ENCODE data around the gene ATP5PB.
A peak's percentile ranks its signal among the peaks of the same experiment; 100 is the strongest.

ATP5PB gene

DNA sequence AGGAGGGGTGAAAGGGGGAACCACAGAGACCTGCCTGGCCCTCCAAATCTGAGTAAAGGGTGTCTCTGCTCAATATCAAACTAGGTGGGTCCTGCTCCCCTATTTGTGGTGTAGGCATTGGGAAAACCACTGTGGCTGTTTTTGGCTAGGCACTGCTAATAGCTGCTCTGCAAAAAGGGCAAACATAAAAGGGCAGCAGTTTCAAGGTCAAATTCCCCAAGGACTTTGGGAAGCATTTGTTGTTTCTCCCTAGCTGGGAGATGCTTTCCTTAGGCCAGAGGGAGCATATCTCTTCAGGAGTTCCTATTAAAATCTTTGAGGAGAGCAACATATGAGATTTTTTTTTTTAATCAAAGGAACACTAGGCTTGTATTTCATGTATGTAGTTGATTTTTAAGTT is 26.9 kb downstream of the ATP5PB start:
- DNase-seq (ENCODE audit: low spot score) = no peak

DNA sequence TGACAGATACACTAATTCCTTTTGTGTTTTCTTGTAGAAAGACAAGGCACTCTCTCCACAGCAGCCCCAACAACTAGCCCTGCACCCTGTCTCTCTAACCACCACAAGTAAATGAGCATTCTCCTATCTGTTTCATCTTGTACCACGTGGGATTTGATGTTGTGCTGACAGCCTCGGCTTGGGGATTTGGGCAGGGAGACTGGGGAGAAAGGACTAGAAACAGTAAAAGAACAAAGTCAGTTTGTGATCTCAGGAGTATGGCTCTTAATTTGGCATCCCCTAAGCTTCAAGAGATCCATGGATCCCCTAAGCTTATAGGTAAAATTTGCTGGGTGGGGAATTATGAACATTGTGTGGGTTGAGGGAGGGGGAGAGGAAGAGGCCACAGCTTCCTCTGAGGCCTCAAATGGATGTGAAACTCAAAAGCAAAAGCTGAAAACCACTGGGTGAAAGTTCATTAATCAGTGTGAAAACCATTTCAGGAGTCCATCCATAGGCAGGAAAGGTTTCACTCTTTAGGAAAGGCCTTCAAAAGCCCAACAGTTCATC is 27.6 kb downstream of the ATP5PB start:
- DNase-seq (ENCODE audit: low spot score) = peak; percentile 49

DNA sequence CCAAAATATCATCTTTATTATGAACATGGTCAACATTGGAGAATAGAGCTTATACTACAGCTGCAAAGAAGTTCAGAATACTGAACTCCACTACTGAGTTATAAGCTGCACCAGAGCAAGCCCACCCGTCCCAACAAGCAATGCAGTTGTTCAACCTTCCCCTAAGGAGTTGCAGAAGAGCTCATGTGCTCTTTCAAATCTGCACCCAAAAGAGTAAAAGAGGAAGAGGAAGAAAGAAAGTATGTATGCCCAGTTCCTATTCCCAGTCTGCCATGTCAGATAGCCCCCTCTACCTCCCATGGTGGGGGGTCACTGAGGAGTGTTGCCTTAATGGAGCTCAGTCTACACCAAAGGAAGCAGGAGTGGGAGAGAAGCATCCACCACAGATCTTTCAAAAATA is 31.4 kb downstream of the ATP5PB start:
- no peak for DNase-seq (ENCODE audit: low spot score)

- DNase-seq (ENCODE audit: low spot score) = peak; percentile 60
Measured at GRCh38 chr1:111481387-111482221, 32.3 kb downstream of the ATP5PB start.

DNA sequence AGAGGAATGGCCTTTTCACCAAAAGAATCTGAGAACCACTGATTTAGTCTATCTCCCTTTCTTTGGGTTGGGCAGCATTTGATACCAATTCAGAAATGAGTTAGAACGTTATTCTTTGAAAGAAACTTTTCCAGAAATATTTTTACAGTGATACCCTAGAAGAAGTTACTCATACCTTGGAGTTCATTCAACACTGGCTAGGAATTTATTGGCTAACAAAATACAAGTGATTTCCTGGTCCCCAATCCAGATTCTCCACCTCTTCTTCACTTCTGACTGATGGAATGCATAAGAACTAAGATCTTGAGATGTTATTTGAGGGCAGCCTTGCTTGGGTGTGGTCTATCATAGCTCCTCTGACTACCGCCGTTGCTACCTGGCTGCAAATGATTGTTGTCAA is 33.9 kb downstream of the ATP5PB start:
- DNase-seq (ENCODE audit: low spot score) = no peak

- no peak for DNase-seq (ENCODE audit: low spot score)
Measured at GRCh38 chr1:111483876-111484275, 34.6 kb downstream of the ATP5PB start.

- DNase-seq (ENCODE audit: low spot score) = no peak
Measured at GRCh38 chr1:111484391-111485026, 35.2 kb downstream of the ATP5PB start.

- DNase-seq (ENCODE audit: low spot score) = no peak
Measured at GRCh38 chr1:111486431-111486830, 37.2 kb downstream of the ATP5PB start.

- DNase-seq (ENCODE audit: low spot score) = no peak
Measured at GRCh38 chr1:111487133-111487532, 37.9 kb downstream of the ATP5PB start.

DNA sequence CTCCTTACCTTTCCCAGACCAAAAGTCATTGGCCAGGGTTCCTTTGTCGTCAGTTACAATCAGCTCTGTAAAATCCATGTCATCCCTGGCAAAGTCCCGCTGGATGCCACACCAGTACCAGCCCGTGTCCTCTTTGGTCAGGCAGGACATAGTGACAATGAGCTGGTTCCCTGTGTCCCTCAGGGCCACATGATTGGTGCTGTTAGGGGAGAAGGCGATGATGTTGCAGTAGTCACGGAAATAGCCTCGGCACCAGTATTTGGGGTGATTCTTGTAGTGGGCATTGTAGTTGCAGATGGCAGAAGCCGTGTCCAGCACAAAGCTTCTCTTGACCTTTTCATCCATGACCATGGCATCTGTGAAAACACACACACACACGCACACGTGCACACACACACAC is 39.4 kb downstream of the ATP5PB start:
- DNase-seq (ENCODE audit: low spot score) = no peak

- DNase-seq (ENCODE audit: low spot score) = no peak
Measured at GRCh38 chr1:111489604-111490003, 40.3 kb downstream of the ATP5PB start.

DNA sequence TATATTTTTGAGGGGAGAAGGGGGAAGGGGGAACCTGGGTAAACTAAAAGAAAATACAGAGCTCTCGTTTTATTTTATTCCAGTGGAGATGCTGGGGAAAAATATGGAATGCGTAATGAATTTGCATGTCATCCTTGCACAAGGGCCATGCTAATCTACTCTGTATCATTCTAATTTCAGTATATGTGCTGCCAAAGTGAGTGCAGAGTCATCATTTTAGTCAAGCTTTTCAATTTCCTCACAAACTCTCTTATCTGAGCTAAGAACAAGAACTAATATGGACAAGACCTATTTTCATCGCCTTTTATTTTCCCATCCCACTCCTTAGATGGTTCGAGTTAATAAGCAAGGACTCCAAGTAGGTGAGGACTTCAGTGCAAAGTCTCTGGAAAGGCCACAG is 41.0 kb downstream of the ATP5PB start:
- DNase-seq (ENCODE audit: low spot score) = no peak

- DNase-seq (ENCODE audit: low spot score) = no peak
Measured at GRCh38 chr1:111491070-111491469, 41.8 kb downstream of the ATP5PB start.

DNA sequence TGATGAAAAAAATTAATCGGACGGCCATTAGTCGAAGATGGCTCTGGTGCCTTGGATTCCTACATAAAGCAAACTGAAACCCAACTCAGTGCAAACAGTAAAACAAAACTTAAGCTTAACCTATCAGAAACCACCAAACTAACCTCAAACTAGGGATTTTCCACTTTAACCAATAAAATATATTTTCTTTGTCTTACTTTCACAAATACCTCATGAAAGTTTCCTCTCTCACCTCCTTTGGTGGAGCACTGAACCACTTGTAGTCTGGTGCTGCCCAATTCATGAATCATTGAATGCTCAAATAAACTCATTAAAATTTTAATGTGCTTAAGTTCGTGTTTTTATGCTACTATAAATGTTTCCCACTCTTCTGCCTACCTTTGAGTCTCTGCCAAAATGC is 47.1 kb downstream of the ATP5PB start:
- DNase-seq (ENCODE audit: low spot score) = no peak

DNA sequence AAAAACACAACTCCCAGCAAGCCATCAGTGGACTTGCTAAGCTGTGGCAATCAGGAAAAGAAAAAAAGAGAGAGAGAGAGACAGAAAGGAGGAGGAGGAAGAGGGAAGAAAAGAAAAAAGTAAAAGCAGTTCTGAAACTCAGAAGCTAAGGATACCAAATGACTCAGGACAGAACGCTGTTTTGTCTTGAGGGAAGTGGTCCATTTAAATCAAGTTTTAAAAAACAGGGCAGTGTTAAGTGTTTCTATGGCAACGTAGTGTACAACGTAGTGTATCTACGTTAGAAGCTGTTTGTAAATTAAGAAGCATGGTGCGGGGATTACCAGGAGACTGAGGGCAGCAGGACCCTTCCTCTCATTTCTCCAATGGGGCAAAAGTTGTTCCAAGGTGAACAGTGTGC is 48.3 kb downstream of the ATP5PB start:
- no peak for DNase-seq (ENCODE audit: low spot score)

- no peak for DNase-seq (ENCODE audit: low spot score)
Measured at GRCh38 chr1:111499026-111499785, 49.9 kb downstream of the ATP5PB start.

- no peak for DNase-seq (ENCODE audit: low spot score)
Measured at GRCh38 chr1:111501645-111502044, 52.4 kb downstream of the ATP5PB start.

- DNase-seq (ENCODE audit: low spot score) = no peak
Measured at GRCh38 chr1:111503585-111504060, 54.4 kb downstream of the ATP5PB start, which contains the start of the genes ADORA3 and TMIGD3. ADORA3 (minus strand) TSS chr1:111503633; CDS start chr1:111503354, 279 bp downstream. TMIGD3 (minus strand) TSS chr1:111503633; CDS start chr1:111503354, 279 bp downstream.

DNA sequence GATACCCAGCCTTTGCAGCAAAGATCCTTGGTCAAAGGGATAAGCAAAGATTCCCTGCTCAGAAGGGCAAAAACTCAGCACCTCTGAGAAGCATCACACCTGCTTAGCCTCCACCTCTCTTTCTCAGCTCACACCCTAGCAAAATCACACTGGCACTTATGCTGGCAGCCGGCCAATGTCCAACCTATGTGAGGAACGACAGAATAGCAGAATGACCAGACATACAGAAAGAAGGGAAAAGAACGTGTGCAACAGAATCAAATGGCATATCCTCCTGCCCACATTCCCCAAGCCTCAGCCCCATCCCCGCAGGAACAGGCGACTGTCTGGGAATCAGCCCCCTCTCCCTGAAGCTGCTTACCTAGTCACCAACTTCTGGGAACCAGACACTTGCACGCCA is 54.8 kb downstream of the ATP5PB start:
- DNase-seq (ENCODE audit: low spot score) = no peak

GRCh38 chr1:111505641-111506119 is 56.4 kb downstream of the ATP5PB start:
- DNase-seq (ENCODE audit: low spot score) = no peak

GRCh38 chr1:111506561-111506960 is 57.3 kb downstream of the ATP5PB start:
- no peak for DNase-seq (ENCODE audit: low spot score)
